ENCODE data around the gene FHIT.

GRCh38 chr3:59873576-59874230, 1377.5 kb downstream of the FHIT start:
- TF ChIP-seq CTCF (IDR thresholded peaks at IDR 0.05) (no peak), POLR2AphosphoS5 (IDR thresholded peaks at IDR 0.05) (no peak)

Data from suprapubic skin (tissue), 3 donors.